ENCODE results near the gene HNRNPA1L2. TPM values are rescaled to one million over a fixed set of nuclear protein-coding genes. Genes with fewer than 3 reads are reported as not detected.

The HNRNPA1L2 gene
- total RNA-seq, 4 donors from 2014 or later, result 1.7 to 5.1 (median 2.6) TPM

DNA sequence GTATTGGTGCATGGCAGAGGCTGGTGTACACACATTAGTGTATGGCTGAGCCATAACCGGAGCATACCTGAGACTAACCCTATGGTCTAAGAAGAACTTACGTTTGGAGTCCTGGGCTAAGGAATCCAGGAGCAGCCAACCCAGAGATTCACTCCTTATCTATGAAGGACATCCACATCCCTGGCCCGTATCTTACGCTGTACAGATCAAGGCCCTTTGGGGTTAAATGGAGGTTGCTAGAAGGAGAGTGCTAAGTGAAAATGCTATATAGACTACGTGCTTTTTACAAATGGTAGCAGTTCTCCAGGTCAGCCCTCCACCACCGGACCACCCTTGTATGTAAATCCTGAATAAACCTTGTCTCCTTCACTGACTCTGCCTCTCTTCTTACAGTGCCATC is 8.5 kb downstream of the HNRNPA1L2 start:
- TF ChIP-seq, protein P1, sequence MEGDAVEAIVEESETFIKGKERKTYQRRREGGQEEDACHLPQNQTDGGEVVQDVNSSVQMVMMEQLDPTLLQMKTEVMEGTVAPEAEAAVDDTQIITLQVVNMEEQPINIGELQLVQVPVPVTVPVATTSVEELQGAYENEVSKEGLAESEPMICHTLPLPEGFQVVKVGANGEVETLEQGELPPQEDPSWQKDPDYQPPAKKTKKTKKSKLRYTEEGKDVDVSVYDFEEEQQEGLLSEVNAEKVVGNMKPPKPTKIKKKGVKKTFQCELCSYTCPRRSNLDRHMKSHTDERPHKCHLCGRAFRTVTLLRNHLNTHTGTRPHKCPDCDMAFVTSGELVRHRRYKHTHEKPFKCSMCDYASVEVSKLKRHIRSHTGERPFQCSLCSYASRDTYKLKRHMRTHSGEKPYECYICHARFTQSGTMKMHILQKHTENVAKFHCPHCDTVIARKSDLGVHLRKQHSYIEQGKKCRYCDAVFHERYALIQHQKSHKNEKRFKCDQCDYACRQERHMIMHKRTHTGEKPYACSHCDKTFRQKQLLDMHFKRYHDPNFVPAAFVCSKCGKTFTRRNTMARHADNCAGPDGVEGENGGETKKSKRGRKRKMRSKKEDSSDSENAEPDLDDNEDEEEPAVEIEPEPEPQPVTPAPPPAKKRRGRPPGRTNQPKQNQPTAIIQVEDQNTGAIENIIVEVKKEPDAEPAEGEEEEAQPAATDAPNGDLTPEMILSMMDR (IDR thresholded peaks at IDR 0.05), result no peak
- TF ChIP-seq EP300 (IDR thresholded peaks at IDR 0.05), result no peak
- no peak for TF ChIP-seq POLR2A (IDR thresholded peaks at IDR 0.05)
- no peak for TF ChIP-seq POLR2AphosphoS5 (IDR thresholded peaks at IDR 0.05)
- H3K4me3 ChIP-seq, result peak overlapping the region; percentile 69
- WGBS, result 80% methylated on average over 6 of the region's 6 CpGs
- peaks cover 4% of the 10 kb centered on the region for H3K36me3 ChIP-seq
- H3K27me3 ChIP-seq, result no peaks in the 10 kb centered on the region
- no peaks in the 10 kb centered on the region for H3K9me3 ChIP-seq
- H3K4me1 ChIP-seq, result peaks cover 29% of the 10 kb centered on the region
- H3K27ac ChIP-seq, result no peak overlapping the region
- DNase-seq (ENCODE audit: low spot score in 2 of 2), result no peak

DNA sequence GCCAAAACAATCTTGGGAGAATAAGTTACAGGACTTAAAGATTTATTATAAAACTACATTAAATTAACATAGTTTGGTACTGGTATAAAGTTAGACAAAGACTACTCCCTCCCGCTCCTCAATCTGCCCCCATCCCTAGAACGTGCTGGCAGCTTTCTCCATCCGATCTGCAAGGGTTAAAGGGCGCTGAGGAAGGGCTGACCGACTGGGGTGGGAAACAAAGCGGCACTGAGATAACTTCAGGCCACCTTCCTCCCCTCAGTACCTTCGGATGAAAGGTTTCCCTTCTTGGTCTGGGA is 9.6 kb downstream of the HNRNPA1L2 start:
- H3K4me3 ChIP-seq, result peak overlapping the region; percentile 69
- TF ChIP-seq EP300 (IDR thresholded peaks at IDR 0.05) (no peak), POLR2A (IDR thresholded peaks at IDR 0.05) (no peak), POLR2AphosphoS5 (IDR thresholded peaks at IDR 0.05) (no peak)
- TF ChIP-seq, protein P1 (IDR thresholded peaks at IDR 0.05), result no peak
- no peaks in the 10 kb centered on the region for H3K9me3 ChIP-seq
- peak overlapping the region; percentile 97 for H3K27ac ChIP-seq
- no peaks in the 10 kb centered on the region for H3K27me3 ChIP-seq
- 0% methylated on average over 7 of the region's 7 CpGs for WGBS
- peaks cover 36% of the 10 kb centered on the region for H3K4me1 ChIP-seq
- peaks cover 4% of the 10 kb centered on the region for H3K36me3 ChIP-seq
- DNase-seq (ENCODE audit: low spot score in 2 of 2), result no peak

DNA sequence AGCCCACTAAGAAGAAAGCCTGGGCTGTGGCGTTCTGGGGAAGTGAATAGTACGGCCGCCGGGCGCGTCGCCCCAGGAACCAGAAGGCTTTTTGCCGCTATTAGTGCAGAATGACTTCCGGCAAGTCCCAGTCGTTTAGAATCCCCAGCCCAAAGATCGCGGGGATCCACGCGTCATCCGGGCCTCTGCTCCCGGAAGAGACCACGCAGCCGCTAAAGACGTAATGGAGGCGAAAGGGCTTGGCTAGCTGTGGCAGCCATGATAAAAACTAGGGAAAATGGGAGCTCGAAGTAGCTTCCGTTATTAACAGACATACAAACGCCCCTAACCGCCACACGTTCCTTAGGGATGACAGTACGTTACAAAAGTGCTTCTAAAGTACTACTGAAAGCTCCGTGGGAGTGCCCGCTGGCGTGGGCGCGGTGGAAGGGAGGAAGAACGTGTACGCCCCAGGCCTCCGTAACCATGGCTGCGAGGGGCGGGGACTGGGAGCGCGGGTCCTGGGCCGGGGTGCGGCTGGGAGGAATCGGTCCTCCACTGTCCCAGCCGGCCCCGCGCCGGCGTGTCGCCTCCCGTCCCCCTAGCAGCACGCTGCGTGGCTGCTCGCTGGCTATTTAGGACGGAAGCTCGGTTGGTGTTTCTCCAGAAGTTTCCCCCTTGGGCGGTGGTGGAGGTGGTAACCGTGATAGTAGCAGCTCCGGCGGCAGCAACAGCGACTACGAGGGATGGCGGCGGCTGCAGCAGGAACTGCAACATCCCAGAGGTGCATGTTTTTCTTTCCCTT is 10.2 kb downstream of the HNRNPA1L2 start, which contains the start of gene SUGT1:
TSS of gene SUGT1 (plus strand) at position 641 of the 784 bp plus-strand sequence. CDS start at position 726, 85 bp downstream.
- DNase-seq (ENCODE audit: low spot score in 2 of 2), result peak; percentile 97 to 98
- peak within 1 kb of the TSS; percentile 97 for H3K27ac ChIP-seq
- under 1% methylated on average over 45 of the region's 61 CpGs for WGBS
- H3K4me3 ChIP-seq, result peak within 1 kb of the TSS; percentile 69
- no peaks in the 10 kb centered on the region for H3K27me3 ChIP-seq
- H3K36me3 ChIP-seq, result peaks cover 4% of the 10 kb centered on the region
- no peaks in the 10 kb centered on the region for H3K9me3 ChIP-seq
- peak in 1 of 2 donors; percentile 69 for TF ChIP-seq POLR2A (IDR thresholded peaks at IDR 0.05)
- TF ChIP-seq EP300 (IDR thresholded peaks at IDR 0.05), result no peak
- TF ChIP-seq, protein P1 (IDR thresholded peaks at IDR 0.05), result peak in 1 of 2 donors; percentile 78
- peak in 2 of 3 donors; percentile 70 to 91 for TF ChIP-seq POLR2AphosphoS5 (IDR thresholded peaks at IDR 0.05)
- H3K4me1 ChIP-seq, result peaks cover 36% of the 10 kb centered on the region

DNA sequence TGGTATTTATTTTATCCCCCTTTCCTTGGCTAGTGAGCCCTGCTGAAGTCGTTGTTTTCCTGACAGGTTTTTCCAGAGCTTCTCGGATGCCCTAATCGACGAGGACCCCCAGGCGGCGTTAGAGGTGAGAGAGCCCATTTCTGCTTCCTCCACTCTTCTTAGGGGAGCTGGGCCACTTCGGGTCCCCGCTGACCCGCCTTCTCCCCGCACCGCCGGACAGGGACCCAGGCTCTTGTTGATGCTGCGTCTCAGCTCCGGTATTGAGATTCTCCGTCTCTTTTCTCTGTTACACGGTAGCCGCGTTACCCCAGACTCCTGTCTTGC is 10.7 kb downstream of the HNRNPA1L2 start:
- no peak for DNase-seq (ENCODE audit: low spot score in 2 of 2)
- Histone ChIP-seq H3K27ac (peak overlapping the region; percentile 97), H3K27me3 (no peaks in the 10 kb centered on the region), H3K4me3 (peak overlapping the region; percentile 69), H3K36me3 (peaks cover 7% of the 10 kb centered on the region), H3K4me1 (peaks cover 36% of the 10 kb centered on the region), H3K9me3 (no peaks in the 10 kb centered on the region)
- WGBS, result under 1% methylated on average over 18 of the region's 18 CpGs
- TF ChIP-seq POLR2AphosphoS5 (IDR thresholded peaks at IDR 0.05) (no peak), EP300 (IDR thresholded peaks at IDR 0.05) (no peak)
- TF ChIP-seq, protein P1 (IDR thresholded peaks at IDR 0.05), result peak in 1 of 2 donors; percentile 47

DNA sequence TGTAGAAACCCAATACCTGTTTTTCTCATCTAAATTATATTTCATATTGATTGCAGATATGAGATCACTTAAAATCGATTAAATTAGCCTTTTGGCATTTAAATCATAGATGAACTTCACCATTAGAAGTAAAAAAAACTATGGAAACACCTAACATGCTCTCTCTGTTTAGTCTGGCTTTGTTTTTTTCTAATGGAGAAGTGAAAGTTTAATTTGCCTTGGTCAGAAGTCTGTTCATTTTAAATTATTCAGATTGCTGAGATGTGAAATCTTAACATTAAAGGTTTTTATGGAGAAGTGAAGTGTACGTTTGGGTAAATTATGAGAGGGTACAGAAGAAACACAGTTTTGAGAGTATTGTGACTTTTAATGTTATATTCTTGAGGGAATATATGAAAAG is 17.1 kb downstream of the HNRNPA1L2 start:
- Histone ChIP-seq H3K27ac (no peak overlapping the region), H3K27me3 (no peaks in the 10 kb centered on the region), H3K4me3 (no peak overlapping the region), H3K9me3 (no peaks in the 10 kb centered on the region), H3K4me1 (peaks cover 11% of the 10 kb centered on the region), H3K36me3 (peaks cover 64% of the 10 kb centered on the region)
- no peak for TF ChIP-seq POLR2AphosphoS5 (IDR thresholded peaks at IDR 0.05)
- TF ChIP-seq, protein P1 (IDR thresholded peaks at IDR 0.05), result no peak
- TF ChIP-seq EP300 (IDR thresholded peaks at IDR 0.05), result no peak
- no peak for DNase-seq (ENCODE audit: low spot score in 2 of 2)
- WGBS, result 85% methylated on average over 2 of the region's 2 CpGs
